Spleen (tissue), 7 donors: Measurements from ENCODE around the gene ALK.

Source experiments
- POLR2A ChIP-seq, 3 donors: fragments of 450-650 bp; IDR thresholded peaks; one replicate each; pipeline ENCODE4 v1.5.1; 2017; ENCODE audit warnings: antibody characterized with exemption in 3 of 3, mild to moderate bottlenecking in 1 of 3
- POLR2AphosphoS5 ChIP-seq, 3 donors: sonication (generic); formaldehyde crosslinking; IDR thresholded peaks; one replicate each; pipeline ENCODE4 v1.5.1; 2017; ENCODE audit warnings: antibody characterized with exemption in 3 of 3
- TF ChIP-seq, protein P1 (sequence below), 11 experiments: fragments of 200-600 bp in 7 of 11; fragments of 450-650 bp in 4 of 11; sonication (generic) in 4 of 11; IDR thresholded peaks in 8 of 11; conservative IDR thresholded peaks in 3 of 11; 1 replicate in 7 of 11; 2 replicates in 4 of 11; pipeline versions ENCODE4 v1.4.0 to v1.8.0; 2016 to 2021; ENCODE audit warnings: antibody characterized with exemption in 11 of 11, inconsistent platforms in 4 of 11, mild to moderate bottlenecking in 1 of 11
- donor health status: DM: no; HTN: no; CAD: no; lungs with moderate emphysema.
- donor health status: DM: no; HTN: no; CAD: no.
- donor health status: DM: no; HTN: no; CAD: no.

DNA sequence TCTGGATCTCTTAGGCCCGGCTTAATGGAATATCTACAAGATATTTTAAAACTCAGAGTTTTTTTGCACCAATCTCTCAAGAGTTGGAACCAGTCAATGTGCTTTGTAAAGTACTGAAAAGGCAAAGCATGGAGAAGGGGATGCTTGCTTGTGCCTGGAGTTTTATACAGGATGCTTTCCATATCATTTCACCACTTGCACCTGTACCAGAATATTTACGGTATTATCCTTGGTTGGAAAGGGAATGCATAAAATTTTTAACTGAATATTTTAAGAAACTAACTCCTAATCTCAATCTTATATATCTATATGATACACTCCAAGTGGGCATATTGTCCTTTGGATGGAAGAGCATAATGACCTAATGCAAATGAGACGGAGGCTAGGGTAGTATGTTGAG, 487.5 kb downstream of the ALK start:
- TF ChIP-seq POLR2AphosphoS5 (IDR thresholded peaks at IDR 0.05): no peak
- TF ChIP-seq, protein P1, sequence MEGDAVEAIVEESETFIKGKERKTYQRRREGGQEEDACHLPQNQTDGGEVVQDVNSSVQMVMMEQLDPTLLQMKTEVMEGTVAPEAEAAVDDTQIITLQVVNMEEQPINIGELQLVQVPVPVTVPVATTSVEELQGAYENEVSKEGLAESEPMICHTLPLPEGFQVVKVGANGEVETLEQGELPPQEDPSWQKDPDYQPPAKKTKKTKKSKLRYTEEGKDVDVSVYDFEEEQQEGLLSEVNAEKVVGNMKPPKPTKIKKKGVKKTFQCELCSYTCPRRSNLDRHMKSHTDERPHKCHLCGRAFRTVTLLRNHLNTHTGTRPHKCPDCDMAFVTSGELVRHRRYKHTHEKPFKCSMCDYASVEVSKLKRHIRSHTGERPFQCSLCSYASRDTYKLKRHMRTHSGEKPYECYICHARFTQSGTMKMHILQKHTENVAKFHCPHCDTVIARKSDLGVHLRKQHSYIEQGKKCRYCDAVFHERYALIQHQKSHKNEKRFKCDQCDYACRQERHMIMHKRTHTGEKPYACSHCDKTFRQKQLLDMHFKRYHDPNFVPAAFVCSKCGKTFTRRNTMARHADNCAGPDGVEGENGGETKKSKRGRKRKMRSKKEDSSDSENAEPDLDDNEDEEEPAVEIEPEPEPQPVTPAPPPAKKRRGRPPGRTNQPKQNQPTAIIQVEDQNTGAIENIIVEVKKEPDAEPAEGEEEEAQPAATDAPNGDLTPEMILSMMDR (IDR thresholded peaks at IDR 0.05 in 8 of 11, conservative IDR thresholded peaks at IDR 0.05 in 3 of 11): no peak
- TF ChIP-seq POLR2A (IDR thresholded peaks at IDR 0.05): no peak
